BLaER1 (cell line): ENCODE data around the gene NAA40.

Experiments used
- H3K27ac ChIP-seq: shearing (Covaris generic); formaldehyde crosslinking; 2 replicates; pipeline ENCODE4 v1.8.1; 2022
- H3K27me3 ChIP-seq: shearing (Covaris generic); formaldehyde crosslinking; 2 replicates; pipeline ENCODE4 v1.8.1; 2022
- H3K36me3 ChIP-seq: shearing (Covaris generic); formaldehyde crosslinking; 2 replicates; pipeline ENCODE4 v1.8.1; 2022
- H3K4me1 ChIP-seq: shearing (Covaris generic); formaldehyde crosslinking; 2 replicates; pipeline ENCODE4 v1.8.1; 2022
- H3K4me2 ChIP-seq: shearing (Covaris generic); formaldehyde crosslinking; 2 replicates; pipeline ENCODE4 v1.8.1; 2022
- H3K4me3 ChIP-seq: shearing (Covaris generic); formaldehyde crosslinking; 2 replicates; pipeline ENCODE4 v1.8.1; 2022
- H3K9ac ChIP-seq: shearing (Covaris generic); formaldehyde crosslinking; 2 replicates; pipeline ENCODE4 v1.8.1; 2022
- H3K9me3 ChIP-seq: shearing (Covaris generic); formaldehyde crosslinking; 2 replicates; pipeline ENCODE4 v1.8.1; 2022
- H4K20me1 ChIP-seq: shearing (Covaris generic); formaldehyde crosslinking; 2 replicates; pipeline ENCODE4 v1.8.1; 2022
- Cebpa-rat ChIP-seq: shearing (Covaris generic); IDR thresholded peaks from 2 replicates; pipeline ENCODE4 v1.8.1; 2022

Gene NAA40

GRCh38 chr11:63911876-63912275, 26.9 kb upstream of the NAA40 start:
- Histone ChIP-seq H4K20me1 (peaks cover 72% of the 10 kb centered on the region), H3K27me3 (no peaks in the 10 kb centered on the region), H3K4me1 (peaks cover 80% of the 10 kb centered on the region), H3K36me3 (peaks cover 32% of the 10 kb centered on the region), H3K4me3 (no peak overlapping the region), H3K4me2 (peak overlapping the region; percentile 93; the same call in 1 of the 2 replicates), H3K9me3 (no peaks in the 10 kb centered on the region), H3K27ac (no peak overlapping the region), H3K9ac (peak overlapping the region; percentile 58; the same call in 1 of the 2 replicates)
- TF ChIP-seq Cebpa-rat = no peak

- Histone ChIP-seq H3K4me1 (peaks cover 72% of the 10 kb centered on the region), H3K27ac (no peak overlapping the region; the same call in 1 of the 2 replicates), H4K20me1 (peaks cover 64% of the 10 kb centered on the region), H3K27me3 (no peaks in the 10 kb centered on the region), H3K4me2 (no peak overlapping the region), H3K9me3 (no peaks in the 10 kb centered on the region), H3K36me3 (peaks cover 30% of the 10 kb centered on the region), H3K4me3 (no peak overlapping the region), H3K9ac (no peak overlapping the region)
- TF ChIP-seq Cebpa-rat = no peak
Measured at GRCh38 chr11:63912678-63913077, 26.1 kb upstream of the NAA40 start.

- H4K20me1 ChIP-seq = peaks cover 49% of the 10 kb centered on the region
- TF ChIP-seq Cebpa-rat = no peak
- H3K4me1 ChIP-seq = peaks cover 70% of the 10 kb centered on the region
- no peaks in the 10 kb centered on the region for H3K27me3 ChIP-seq
- H3K4me3 ChIP-seq = no peak overlapping the region; the same call in 1 of the 2 replicates
- peak overlapping the region; percentile 59 for H3K9ac ChIP-seq
- no peaks in the 10 kb centered on the region for H3K9me3 ChIP-seq
- H3K4me2 ChIP-seq = peak overlapping the region; percentile 99
- no peak overlapping the region for H3K27ac ChIP-seq
- peaks cover 28% of the 10 kb centered on the region for H3K36me3 ChIP-seq
Measured at GRCh38 chr11:63913866-63914830, 24.7 kb upstream of the NAA40 start.

- no peaks in the 10 kb centered on the region for H3K9me3 ChIP-seq
- H3K36me3 ChIP-seq = peaks cover 28% of the 10 kb centered on the region
- TF ChIP-seq Cebpa-rat = no peak
- peaks cover 43% of the 10 kb centered on the region for H4K20me1 ChIP-seq
- H3K4me3 ChIP-seq = peak overlapping the region; percentile 86
- peak overlapping the region; percentile 99 for H3K4me2 ChIP-seq
- no peaks in the 10 kb centered on the region for H3K27me3 ChIP-seq
- peaks cover 70% of the 10 kb centered on the region for H3K4me1 ChIP-seq
- peak overlapping the region; percentile 56 for H3K27ac ChIP-seq
- H3K9ac ChIP-seq = peak overlapping the region; percentile 93
Measured at GRCh38 chr11:63914896-63915691, 23.7 kb upstream of the NAA40 start.

GRCh38 chr11:63915961-63916836, 22.6 kb upstream of the NAA40 start:
- H3K36me3 ChIP-seq = peaks cover 28% of the 10 kb centered on the region
- peaks cover 70% of the 10 kb centered on the region for H3K4me1 ChIP-seq
- H3K9ac ChIP-seq = peak overlapping the region; percentile 93
- H3K4me2 ChIP-seq = peak overlapping the region; percentile 99
- H3K4me3 ChIP-seq = peak overlapping the region; percentile 86
- H3K9me3 ChIP-seq = no peaks in the 10 kb centered on the region
- peaks cover 33% of the 10 kb centered on the region for H4K20me1 ChIP-seq
- no peak for TF ChIP-seq Cebpa-rat
- H3K27me3 ChIP-seq = no peaks in the 10 kb centered on the region
- peak overlapping the region; percentile 96 for H3K27ac ChIP-seq

- Histone ChIP-seq H4K20me1 (peaks cover 33% of the 10 kb centered on the region), H3K4me2 (peak within 1 kb of the TSS; percentile 99), H3K36me3 (peaks cover 27% of the 10 kb centered on the region), H3K4me1 (peaks cover 65% of the 10 kb centered on the region), H3K9me3 (no peaks in the 10 kb centered on the region), H3K9ac (peak within 1 kb of the TSS; percentile 93), H3K4me3 (peak within 1 kb of the TSS; percentile 86), H3K27ac (peak within 1 kb of the TSS; percentile 96), H3K27me3 (no peaks in the 10 kb centered on the region)
- no peak for TF ChIP-seq Cebpa-rat
Measured at GRCh38 chr11:63916837-63917691, 21.7 kb upstream of the NAA40 start, which contains the start of gene RCOR2. RCOR2 (minus strand) TSS chr11:63917164; CDS start chr11:63916456, 708 bp downstream.

- H3K4me1 ChIP-seq = peaks cover 57% of the 10 kb centered on the region
- H4K20me1 ChIP-seq = peaks cover 25% of the 10 kb centered on the region
- peak overlapping the region; percentile 96 for H3K27ac ChIP-seq
- H3K4me2 ChIP-seq = peak overlapping the region; percentile 99
- no peaks in the 10 kb centered on the region for H3K9me3 ChIP-seq
- peak overlapping the region; percentile 86 for H3K4me3 ChIP-seq
- no peak for TF ChIP-seq Cebpa-rat
- peak overlapping the region; percentile 82 for H3K9ac ChIP-seq
- H3K27me3 ChIP-seq = no peaks in the 10 kb centered on the region
- H3K36me3 ChIP-seq = peaks cover 18% of the 10 kb centered on the region
Measured at GRCh38 chr11:63917692-63918506, 20.9 kb upstream of the NAA40 start.
